ENCODE results near the gene GUCY1B1.
"Not testable (repeated sequence)": the region's sequence is repeated elsewhere in the genome, so short reads cannot be mapped to it uniquely, and the experiment has no call there.

The GUCY1B1 gene

GRCh38 chr4:155761916-155762315 is 3.1 kb downstream of the GUCY1B1 start:
- no peak for DNase-seq (ENCODE audit: low read depth in 2 of 2)

- DNase-seq (ENCODE audit: low read depth in 2 of 2) = no peak
Observed at GRCh38 chr4:155762334-155762733, 3.5 kb downstream of the GUCY1B1 start.

GRCh38 chr4:155763551-155763950 is 4.7 kb downstream of the GUCY1B1 start:
- DNase-seq (ENCODE audit: low read depth in 2 of 2) = no peak

GRCh38 chr4:155765149-155765548 is 6.3 kb downstream of the GUCY1B1 start:
- no peak for DNase-seq (ENCODE audit: low read depth in 2 of 2)

GRCh38 chr4:155766622-155767021 is 7.8 kb downstream of the GUCY1B1 start:
- no peak for DNase-seq (ENCODE audit: low read depth in 2 of 2)

- no peak for DNase-seq (ENCODE audit: low read depth in 2 of 2)
Observed at GRCh38 chr4:155768370-155768769, 9.5 kb downstream of the GUCY1B1 start.

GRCh38 chr4:155769090-155769489 is 10.3 kb downstream of the GUCY1B1 start:
- DNase-seq (ENCODE audit: low read depth in 2 of 2) = no peak

GRCh38 chr4:155772459-155773195 is 13.8 kb downstream of the GUCY1B1 start:
- no peak for DNase-seq (ENCODE audit: low read depth in 2 of 2)

- no peak for DNase-seq (ENCODE audit: low read depth in 2 of 2)
Observed at GRCh38 chr4:155773196-155773800, 14.5 kb downstream of the GUCY1B1 start.

- DNase-seq (ENCODE audit: low read depth in 2 of 2) = no peak
Observed at GRCh38 chr4:155774033-155774432, 15.2 kb downstream of the GUCY1B1 start.

GRCh38 chr4:155777971-155778735 is 19.3 kb downstream of the GUCY1B1 start:
- peak in 1 of 2 experiments; percentile 18 for DNase-seq (ENCODE audit: low read depth in 2 of 2)

GRCh38 chr4:155780775-155781174 is 22.0 kb downstream of the GUCY1B1 start:
- no peak for DNase-seq (ENCODE audit: low read depth in 2 of 2)

GRCh38 chr4:155781249-155781831 is 22.5 kb downstream of the GUCY1B1 start:
- no peak for DNase-seq (ENCODE audit: low read depth in 2 of 2)

GRCh38 chr4:155784637-155785036 is 25.8 kb downstream of the GUCY1B1 start:
- no peak for DNase-seq (ENCODE audit: low read depth in 2 of 2)

GRCh38 chr4:155785828-155786227 is 27.0 kb downstream of the GUCY1B1 start:
- no peak for DNase-seq (ENCODE audit: low read depth in 2 of 2)

- no peak for DNase-seq (ENCODE audit: low read depth in 2 of 2)
Observed at GRCh38 chr4:155787113-155787710, 28.4 kb downstream of the GUCY1B1 start.

GRCh38 chr4:155789391-155789790 is 30.6 kb downstream of the GUCY1B1 start:
- no peak for DNase-seq (ENCODE audit: low read depth in 2 of 2)

GRCh38 chr4:155789982-155790381 is 31.2 kb downstream of the GUCY1B1 start:
- DNase-seq (ENCODE audit: low read depth in 2 of 2) = no peak

- no peak for DNase-seq (ENCODE audit: low read depth in 2 of 2)
Observed at GRCh38 chr4:155794589-155795236, 35.9 kb downstream of the GUCY1B1 start.

GRCh38 chr4:155795991-155796390 is 37.2 kb downstream of the GUCY1B1 start:
- no peak for DNase-seq (ENCODE audit: low read depth in 2 of 2)

- DNase-seq (ENCODE audit: low read depth in 2 of 2) = not testable (repeated sequence)
Observed at GRCh38 chr4:155797581-155797980, 38.8 kb downstream of the GUCY1B1 start.
